ENCODE measurements around the gene SPDEF. TPM values are rescaled to one million over a fixed set of nuclear protein-coding genes. Genes with fewer than 3 reads are reported as not detected.

Gene SPDEF
- polyA plus RNA-seq, 3 donors = 0.05 TPM; not detected in 2

DNA sequence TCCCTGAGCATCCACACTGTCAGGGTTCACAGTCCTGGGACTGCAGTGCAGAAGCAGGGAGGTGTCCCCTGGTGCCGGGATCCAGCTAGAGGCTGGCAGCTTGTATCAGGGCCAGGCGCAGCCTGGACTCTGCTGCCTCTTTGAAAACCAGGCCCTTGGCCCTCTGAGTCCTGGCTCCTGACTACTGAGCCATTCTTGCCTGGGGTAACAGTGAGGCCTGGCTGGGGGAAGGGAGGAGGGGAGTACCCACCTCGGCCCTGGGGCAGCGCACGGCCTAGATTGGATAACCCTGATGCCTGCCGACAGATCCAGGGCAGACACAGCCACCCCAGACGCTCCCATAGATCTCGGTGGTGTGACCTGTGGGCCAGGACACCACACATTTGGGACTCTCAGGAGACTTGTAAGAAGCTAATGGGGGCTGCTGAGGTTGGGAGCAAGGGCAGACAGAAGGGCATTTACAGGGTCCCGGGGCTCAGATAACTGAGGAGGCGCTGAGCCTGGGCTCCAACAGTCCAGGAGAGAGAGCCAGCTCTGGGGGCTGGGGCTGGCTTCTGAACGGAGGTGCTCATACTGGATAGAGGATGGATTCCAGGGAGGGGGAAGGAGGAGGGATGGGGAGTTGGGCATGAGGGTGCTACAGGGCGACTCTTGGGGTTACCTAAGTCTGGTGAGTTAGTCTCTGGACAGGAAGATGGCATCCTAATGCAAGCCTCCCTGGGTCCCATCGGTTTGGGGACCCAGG lies 30.5 kb downstream of the SPDEF start:
- Histone ChIP-seq H3K36me3 (replicated peaks in 1 of 2; ENCODE audit: control insufficient read depth in 1 of 2, insufficient read depth in 2 of 2, low read length in 2 of 2) (no peaks in the 10 kb centered on the region), H2AFZ (ENCODE audit: insufficient read depth, low read depth, low read length, poor library complexity, severe bottlenecking) (peak overlapping the region; percentile 36), H3K9me3 (replicated peaks in 1 of 2; ENCODE audit: control insufficient read depth in 1 of 2, insufficient read depth in 1 of 2, low read length in 2 of 2) (no peaks in the 10 kb centered on the region), H3K9ac (ENCODE audit: insufficient read depth, low read length, poor library complexity, severe bottlenecking) (no peak overlapping the region), H3K27me3 (ENCODE audit: control insufficient read depth in 2 of 2, insufficient read depth in 2 of 2, low read length in 2 of 2) (no peaks in the 10 kb centered on the region), H3K4me3 (replicated peaks in 1 of 3; ENCODE audit: low read depth in 2 of 3, low read length in 3 of 3) (no peak overlapping the region), H4K20me1 (ENCODE audit: insufficient read depth, low read length) (no peaks in the 10 kb centered on the region), H3K4me1 (ENCODE audit: control insufficient read depth in 1 of 2, insufficient read depth in 2 of 2, low read length in 2 of 2) (peaks cover 7 to 8% of the 10 kb centered on the region in 2 donors), H3K4me2 (replicated peaks; ENCODE audit: extremely low read depth, low read length, poor library complexity, severe bottlenecking) (no peak overlapping the region), H3K27ac (ENCODE audit: low read depth in 1 of 2, low read length in 2 of 2) (no peak overlapping the region), H3K79me2 (ENCODE audit: insufficient read depth, low read length) (no peaks in the 10 kb centered on the region)
- Mint-ChIP-seq H3K27me3 (ENCODE audit: low read depth in 3 of 3) (peaks cover 6 to 10% (median 8%) of the 10 kb centered on the region in 3 donors), H3K36me3 (no peaks in the 10 kb centered on the region), H3K9me3 (no peaks in the 10 kb centered on the region), H3K4me1 (peaks cover 10% of the 10 kb centered on the region), H3K4me3 (no peak overlapping the region), H3K27ac (peak overlapping the region in 1 of 7 donors; percentile 51)
- TF ChIP-seq, protein P1, sequence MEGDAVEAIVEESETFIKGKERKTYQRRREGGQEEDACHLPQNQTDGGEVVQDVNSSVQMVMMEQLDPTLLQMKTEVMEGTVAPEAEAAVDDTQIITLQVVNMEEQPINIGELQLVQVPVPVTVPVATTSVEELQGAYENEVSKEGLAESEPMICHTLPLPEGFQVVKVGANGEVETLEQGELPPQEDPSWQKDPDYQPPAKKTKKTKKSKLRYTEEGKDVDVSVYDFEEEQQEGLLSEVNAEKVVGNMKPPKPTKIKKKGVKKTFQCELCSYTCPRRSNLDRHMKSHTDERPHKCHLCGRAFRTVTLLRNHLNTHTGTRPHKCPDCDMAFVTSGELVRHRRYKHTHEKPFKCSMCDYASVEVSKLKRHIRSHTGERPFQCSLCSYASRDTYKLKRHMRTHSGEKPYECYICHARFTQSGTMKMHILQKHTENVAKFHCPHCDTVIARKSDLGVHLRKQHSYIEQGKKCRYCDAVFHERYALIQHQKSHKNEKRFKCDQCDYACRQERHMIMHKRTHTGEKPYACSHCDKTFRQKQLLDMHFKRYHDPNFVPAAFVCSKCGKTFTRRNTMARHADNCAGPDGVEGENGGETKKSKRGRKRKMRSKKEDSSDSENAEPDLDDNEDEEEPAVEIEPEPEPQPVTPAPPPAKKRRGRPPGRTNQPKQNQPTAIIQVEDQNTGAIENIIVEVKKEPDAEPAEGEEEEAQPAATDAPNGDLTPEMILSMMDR (IDR thresholded peaks at IDR 0.05) = no peak
- WGBS (ENCODE audit: insufficient coverage) = 97% methylated on average over 13 of the region's 13 CpGs
- DNase-seq = no peak
- intact Hi-C loops (cut with micrococcal nuclease) = loop anchor here in 1 of 2 donors (5.0 kb wide), 1 partner anchor 82 kb away; no protein-coding TSS in a partner anchor

GRCh38 chr6:34524971-34525370 lies 31.2 kb downstream of the SPDEF start:
- H3K9me3 Mint-ChIP-seq = no peaks in the 10 kb centered on the region
- Histone ChIP-seq H3K4me1 (ENCODE audit: control insufficient read depth in 1 of 2, insufficient read depth in 2 of 2, low read length in 2 of 2) (peaks cover 7 to 8% of the 10 kb centered on the region in 2 donors), H3K27me3 (ENCODE audit: control insufficient read depth in 2 of 2, insufficient read depth in 2 of 2, low read length in 2 of 2) (no peaks in the 10 kb centered on the region), H2AFZ (ENCODE audit: insufficient read depth, low read depth, low read length, poor library complexity, severe bottlenecking) (peak overlapping the region; percentile 36), H3K27ac (ENCODE audit: low read depth in 1 of 2, low read length in 2 of 2) (no peak overlapping the region), H3K9ac (ENCODE audit: insufficient read depth, low read length, poor library complexity, severe bottlenecking) (no peak overlapping the region), H3K4me3 (replicated peaks in 1 of 3; ENCODE audit: low read depth in 2 of 3, low read length in 3 of 3) (no peak overlapping the region), H3K4me2 (replicated peaks; ENCODE audit: extremely low read depth, low read length, poor library complexity, severe bottlenecking) (no peak overlapping the region), H3K9me3 (replicated peaks in 1 of 2; ENCODE audit: control insufficient read depth in 1 of 2, insufficient read depth in 1 of 2, low read length in 2 of 2) (no peaks in the 10 kb centered on the region), H3K79me2 (ENCODE audit: insufficient read depth, low read length) (no peaks in the 10 kb centered on the region), H4K20me1 (ENCODE audit: insufficient read depth, low read length) (no peaks in the 10 kb centered on the region), H3K36me3 (replicated peaks in 1 of 2; ENCODE audit: control insufficient read depth in 1 of 2, insufficient read depth in 2 of 2, low read length in 2 of 2) (no peaks in the 10 kb centered on the region)
- intact Hi-C loops (cut with micrococcal nuclease) = loop anchor here in 1 of 2 donors (5.0 kb wide), 1 partner anchor 82 kb away; no protein-coding TSS in a partner anchor
- TF ChIP-seq, protein P1 (IDR thresholded peaks at IDR 0.05) = no peak
- peaks cover 10% of the 10 kb centered on the region for H3K4me1 Mint-ChIP-seq
- 100% methylated on average over 1 of the region's 5 CpGs for WGBS (ENCODE audit: insufficient coverage)
- H3K27me3 Mint-ChIP-seq (ENCODE audit: low read depth in 3 of 3) = peaks cover 4 to 9% (median 7%) of the 10 kb centered on the region in 3 donors
- H3K27ac Mint-ChIP-seq = no peak overlapping the region
- no peak for DNase-seq
- H3K4me3 Mint-ChIP-seq = no peak overlapping the region
- H3K36me3 Mint-ChIP-seq = no peaks in the 10 kb centered on the region

All from CD14-positive monocyte (primary cell).